ENCODE data around the gene ATG2A. TPM values are rescaled to one million over a fixed set of nuclear protein-coding genes. Genes with fewer than 3 reads are reported as not detected.
A peak's percentile ranks its signal among the peaks of the same experiment; 100 is the strongest.

ATG2A gene
- total RNA-seq, 1 donor from 2014 or later, result 8.8 TPM

DNA sequence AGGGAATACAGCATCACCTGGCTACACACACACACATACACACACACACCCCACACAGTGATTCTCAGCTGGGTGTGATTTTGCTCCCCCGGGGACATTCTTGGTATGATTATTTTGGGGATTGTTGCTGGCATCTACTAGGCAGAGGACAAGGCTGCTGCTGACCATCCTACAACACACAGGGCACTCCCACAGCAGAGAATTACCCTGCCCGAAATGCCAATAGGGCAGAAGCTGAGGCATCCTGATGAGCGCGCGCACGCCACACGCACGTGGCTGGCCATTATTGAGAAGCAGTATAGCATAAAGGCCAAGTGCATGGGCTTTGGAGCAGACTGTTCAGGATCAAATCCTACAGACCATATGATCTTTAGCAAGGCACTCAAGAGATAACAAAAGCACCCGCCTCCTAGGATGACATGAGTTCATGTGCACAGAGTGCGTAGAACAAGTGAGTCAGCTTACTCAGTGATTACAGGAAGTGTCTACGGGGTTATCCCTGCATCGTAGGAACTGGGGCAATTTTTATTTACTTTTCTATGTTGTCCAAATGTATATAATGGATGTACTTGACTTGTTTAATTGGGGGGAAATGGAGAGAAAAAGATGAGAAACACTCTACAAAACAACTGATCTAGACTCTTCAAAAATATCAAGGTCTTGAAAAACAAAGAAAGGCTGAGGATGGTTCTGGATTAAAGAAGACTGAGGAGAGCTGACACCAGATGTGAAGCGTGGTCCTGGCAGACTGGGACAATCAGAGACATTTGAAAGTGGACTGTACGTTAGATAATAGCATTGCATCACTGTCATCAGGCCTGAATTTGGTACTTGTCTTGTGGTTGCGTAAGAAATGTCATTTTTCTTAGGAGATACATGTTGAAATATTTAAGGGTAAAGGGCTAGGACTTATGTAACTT is 31.4 kb downstream of the ATG2A start:
- DNase-seq (ENCODE audit: low read depth, low spot score), result no peak

DNA sequence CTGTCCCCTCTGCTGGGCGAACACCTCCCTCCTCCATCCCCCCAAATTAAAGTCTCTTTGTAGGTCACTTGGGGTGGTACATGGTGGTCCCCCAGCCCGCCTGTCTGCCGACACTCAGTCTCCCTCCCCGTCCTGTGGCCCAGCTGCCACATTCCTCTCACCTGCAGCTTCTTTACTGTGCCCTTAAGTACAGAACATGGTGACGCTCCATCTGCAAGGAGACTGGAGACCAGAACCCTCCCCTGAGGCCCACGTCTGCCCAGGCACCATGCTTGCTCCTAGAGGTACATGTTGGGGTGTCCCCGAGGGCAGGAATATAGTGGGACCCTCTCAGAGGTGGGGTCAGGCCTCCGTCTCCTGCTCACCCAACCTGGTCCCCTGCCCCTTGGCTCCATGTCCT is 33.0 kb downstream of the ATG2A start:
- no peak for DNase-seq (ENCODE audit: low read depth, low spot score)

DNA sequence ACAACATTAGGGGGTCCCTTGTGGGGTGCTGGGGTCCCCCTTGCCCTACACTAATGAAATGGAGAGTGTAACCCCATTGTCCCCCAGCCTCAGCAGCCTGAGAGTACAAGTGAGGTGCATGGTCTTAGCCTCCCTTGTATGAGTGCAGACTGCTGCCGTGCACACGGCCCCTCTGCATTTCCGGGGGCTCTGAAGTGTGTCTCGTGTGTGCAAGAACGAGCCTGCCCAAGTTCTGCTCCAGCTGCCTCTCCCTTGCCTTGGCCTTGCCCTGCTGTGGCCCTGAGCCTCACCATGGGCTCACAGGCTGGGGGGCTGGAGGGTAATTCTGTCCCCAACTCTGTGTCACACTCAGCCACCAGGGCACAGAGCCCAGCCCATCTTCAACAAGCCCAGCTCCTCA is 33.4 kb downstream of the ATG2A start:
- DNase-seq (ENCODE audit: low read depth, low spot score), result no peak

DNA sequence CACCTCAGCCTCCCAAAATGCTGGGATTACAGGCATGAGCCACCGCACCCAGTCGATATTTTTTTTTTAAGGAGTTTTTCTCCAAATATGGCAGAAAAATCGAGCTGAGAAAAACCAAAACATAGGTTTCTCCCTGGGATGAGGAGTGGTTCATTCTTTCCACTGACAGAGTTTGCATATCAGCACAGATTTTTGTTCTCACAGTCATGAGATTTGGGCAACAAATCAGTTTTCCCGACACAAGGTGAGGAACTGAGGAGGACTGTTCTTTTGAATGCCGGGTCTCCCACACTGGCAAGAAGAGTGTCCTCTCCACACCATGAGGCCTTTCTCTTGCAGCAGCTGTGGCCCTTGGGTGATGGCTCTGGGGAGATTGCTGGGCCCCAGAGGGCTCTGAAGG is 34.8 kb downstream of the ATG2A start:
- DNase-seq (ENCODE audit: low read depth, low spot score), result no peak

DNA sequence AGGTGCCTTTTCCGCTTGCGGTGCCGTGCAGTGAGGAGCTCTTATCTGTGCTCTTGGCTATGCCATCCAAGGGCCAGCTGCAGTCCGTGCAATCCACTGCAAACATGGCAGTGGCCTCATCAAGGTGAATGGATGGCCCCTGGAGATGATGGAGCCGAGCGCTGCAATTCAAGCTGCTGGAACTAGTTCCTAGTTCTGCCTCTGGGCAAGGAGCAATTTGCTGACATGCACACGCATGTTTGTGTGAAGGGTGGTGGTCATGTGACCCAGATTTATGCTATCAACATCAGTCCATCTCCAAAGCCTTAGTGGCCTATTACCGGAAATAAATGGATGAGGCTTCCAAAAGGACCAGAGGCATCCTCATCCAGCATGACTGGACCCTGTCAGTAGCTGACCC is 35.5 kb downstream of the ATG2A start:
- no peak for DNase-seq (ENCODE audit: low read depth, low spot score)

DNA sequence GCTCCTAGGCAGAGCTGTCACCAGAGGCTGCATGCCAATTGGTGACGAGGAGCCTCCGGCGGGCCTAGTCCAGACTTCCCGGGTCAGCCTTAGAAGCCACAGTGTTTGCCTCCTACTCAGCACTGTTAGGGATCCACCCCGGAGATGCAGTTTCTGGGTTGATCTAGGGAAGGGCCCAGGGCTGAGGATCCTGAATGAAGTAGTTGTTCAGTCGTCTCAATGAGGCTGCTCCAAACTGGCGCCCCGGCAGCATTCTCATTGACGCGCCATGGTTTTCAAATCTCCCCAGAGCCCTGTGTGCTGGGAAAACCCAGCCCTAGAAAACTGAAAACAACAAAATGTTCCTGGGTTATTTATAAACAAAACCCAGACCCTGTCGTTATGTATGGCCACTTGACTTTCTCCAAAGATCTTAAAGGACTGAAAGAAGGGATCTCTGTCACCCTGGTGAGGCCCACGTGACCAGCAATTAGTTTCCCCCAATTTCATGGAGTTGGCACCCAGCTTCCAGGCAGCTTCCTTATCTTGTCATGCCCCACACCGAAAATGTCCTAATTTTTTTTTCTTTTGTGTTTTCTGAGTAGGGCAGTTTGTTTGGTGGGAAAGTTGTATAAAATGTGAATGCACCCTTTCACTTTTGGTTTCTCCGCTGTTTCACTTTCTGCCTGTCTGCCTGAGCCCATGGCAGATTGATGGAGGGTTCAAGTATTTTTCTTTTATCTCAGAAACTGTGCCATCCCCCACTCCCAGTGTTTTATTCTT is 36.6 kb downstream of the ATG2A start:
- DNase-seq (ENCODE audit: low read depth, low spot score), result no peak

DNA sequence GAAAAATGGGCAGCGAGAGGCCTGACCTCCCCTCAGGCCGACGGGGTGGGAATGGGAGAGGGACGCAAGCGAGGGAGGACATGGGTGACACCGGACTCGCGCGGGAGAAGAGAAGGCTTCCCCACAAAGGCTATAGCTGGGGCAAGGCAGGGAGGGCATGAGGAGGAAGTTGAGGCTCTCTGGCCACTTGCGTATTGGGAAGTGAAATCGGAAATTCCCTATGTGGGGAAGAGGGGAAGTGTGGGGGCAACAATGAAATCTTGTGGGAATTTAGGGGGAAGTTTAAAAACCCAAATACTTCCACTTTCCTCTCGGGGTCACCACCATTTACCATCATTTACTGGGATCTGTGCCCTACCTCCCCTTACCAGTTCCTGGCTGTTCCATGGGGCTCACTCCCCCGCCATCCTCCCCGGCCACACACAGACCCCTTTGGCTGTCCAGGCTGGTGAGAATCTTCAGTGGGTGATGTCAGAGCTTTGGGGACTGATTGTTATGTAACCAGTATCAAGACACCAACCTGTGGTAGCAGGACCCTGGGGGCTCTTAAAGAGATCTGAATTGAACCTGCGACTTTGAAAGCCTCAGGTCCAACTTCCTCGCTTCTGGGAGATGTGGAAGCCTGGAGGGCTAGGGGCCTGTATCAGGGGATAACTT is 37.6 kb downstream of the ATG2A start:
- DNase-seq (ENCODE audit: low read depth, low spot score), result no peak

DNA sequence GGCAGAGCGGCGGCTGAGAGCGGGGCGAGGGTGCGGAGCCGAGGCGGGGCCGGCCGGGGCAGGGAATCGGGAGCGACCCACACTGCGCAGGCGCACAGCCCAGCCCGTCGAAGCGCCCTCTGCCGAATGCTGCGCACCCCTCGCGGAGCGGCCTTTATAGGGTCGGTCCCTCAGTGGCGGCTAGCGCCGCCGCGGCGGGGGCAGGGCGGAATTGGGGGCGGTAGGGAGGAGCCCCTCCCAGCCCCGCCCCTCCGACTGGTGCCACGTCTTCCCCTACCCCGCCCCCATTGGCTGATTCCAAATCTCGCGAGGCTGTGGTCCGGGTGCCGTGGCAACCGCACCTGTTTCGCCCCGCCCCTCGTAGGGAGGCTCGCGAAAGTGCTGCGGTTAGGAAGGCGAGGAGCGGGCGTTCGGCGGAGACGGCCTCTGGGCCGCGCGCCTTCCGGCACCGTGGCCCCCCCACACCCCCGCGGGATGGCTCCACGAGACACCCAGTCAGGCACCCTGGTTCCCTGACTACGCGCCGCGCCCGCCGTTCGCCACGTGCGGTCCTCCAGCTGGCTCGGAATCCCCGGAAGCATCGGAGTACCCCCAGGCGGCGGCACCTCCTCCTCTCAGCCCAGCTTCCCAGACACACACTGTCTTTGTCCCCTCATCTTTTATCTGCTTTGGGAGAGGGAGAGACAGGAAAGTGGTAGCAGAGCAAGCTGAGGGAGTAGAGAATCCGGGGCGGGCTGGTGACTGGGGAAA is 38.3 kb downstream of the ATG2A start, which contains the start of gene EHD1:
Gene EHD1 (minus strand): TSS at position 128 of the 750 bp plus-strand sequence. CDS start 157 bp downstream, outside the sequence.
- peak; percentile 87 for DNase-seq (ENCODE audit: low read depth, low spot score)

DNA sequence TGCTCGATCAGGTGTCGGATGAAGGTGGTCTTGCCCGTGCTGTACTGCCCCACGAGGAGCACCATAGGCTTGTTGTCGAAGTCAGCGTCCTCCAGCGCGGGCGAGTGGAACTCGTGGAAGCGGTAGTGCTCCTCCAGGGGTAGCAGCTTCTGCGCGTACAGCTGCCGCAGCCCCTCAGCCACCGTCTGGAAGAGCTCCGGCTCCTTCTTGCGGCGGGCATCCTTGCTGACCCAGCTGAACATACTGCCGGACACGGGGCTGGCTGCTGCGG is 38.9 kb downstream of the ATG2A start:
- no peak for DNase-seq (ENCODE audit: low read depth, low spot score)

DNA sequence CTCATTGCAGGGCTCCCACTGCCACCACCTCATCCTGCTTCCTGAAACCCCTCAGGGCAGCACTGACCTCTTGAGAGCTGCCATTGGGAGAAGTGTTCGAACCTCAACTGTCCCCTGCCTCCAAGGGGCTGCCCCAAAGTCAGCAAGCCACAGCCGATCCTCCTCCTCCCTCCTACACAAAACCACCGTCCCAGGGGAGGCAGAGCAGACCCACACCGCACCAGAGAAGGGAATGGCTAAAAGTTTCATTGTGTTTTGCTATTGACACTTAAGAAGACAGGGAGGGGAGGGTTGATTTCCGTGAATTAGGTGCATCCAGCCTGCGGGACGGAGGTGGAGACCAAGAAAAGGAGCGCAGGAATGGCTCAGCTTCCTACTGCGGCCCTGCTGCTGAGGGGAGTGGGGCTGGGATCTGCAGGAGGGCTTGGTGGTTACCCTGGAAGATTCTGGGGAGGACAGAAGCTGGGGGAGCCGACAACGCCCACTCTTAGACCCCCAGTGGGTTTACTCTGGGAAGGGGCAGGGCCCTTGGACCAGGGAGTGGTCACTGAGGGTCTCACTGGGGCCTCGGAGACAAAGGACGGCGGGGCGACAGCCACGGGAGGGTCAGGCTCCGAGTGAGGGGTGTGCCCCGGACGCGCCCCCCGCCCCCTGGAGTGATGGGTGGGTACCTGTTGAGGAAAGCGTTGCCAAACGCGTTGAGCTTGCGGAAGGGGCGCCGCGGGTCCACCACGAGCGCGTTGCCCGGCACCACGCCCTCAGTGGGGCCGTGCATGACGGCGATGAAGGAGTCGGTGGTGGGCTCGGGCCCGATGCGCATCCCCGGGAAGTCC is 39.4 kb downstream of the ATG2A start:
- no peak for DNase-seq (ENCODE audit: low read depth, low spot score)

DNA sequence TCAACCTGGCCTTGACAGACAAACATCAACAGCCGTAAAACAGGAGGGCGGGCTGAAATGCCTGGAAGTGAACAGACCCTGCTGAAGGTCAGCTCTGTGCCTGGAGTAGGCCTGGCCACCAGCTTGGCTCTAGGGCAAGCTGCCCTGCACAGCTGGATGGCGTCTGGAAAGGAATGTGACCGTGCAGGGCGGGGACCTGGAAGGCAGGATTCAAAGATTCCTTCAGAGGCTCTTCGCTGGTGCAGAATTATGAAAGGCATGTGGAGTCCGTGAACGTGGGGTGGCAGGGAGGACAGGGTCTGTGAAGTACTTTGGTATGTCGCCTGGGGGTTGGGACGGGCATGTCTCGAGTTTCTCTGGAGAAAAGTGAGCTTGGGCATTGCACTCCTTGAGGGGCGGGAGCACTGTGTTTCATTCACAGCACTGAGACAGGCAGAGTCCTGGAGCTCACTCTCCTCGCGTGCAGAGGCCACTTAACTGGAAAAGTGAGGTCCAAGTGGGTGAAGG is 40.1 kb downstream of the ATG2A start:
- no peak for DNase-seq (ENCODE audit: low read depth, low spot score)

DNA sequence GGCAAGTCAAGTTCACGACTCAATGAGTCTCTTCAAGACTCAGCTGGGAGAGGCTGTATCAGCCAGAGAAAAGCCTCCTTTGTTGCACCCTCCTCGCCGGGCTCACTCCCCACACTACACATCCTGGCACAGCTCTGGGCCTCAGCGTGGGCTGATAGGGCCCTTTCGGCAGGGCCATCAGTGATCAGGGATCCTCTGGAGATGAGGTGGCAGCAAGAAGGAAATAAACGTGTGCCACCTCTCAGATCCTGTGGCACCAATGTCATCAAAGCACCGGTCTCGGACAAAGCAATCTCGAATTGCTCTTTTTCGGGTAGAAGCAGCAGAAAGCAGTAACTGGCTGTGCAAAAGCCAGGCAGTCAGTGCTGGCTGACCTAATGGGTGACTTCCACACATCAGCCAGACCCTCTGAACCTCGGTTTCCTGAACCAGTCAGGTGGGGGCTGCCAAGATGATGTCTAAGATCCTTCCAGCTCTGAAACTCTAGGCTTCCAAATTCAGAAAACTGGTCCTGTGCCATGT is 40.7 kb downstream of the ATG2A start:
- no peak for DNase-seq (ENCODE audit: low read depth, low spot score)

DNA sequence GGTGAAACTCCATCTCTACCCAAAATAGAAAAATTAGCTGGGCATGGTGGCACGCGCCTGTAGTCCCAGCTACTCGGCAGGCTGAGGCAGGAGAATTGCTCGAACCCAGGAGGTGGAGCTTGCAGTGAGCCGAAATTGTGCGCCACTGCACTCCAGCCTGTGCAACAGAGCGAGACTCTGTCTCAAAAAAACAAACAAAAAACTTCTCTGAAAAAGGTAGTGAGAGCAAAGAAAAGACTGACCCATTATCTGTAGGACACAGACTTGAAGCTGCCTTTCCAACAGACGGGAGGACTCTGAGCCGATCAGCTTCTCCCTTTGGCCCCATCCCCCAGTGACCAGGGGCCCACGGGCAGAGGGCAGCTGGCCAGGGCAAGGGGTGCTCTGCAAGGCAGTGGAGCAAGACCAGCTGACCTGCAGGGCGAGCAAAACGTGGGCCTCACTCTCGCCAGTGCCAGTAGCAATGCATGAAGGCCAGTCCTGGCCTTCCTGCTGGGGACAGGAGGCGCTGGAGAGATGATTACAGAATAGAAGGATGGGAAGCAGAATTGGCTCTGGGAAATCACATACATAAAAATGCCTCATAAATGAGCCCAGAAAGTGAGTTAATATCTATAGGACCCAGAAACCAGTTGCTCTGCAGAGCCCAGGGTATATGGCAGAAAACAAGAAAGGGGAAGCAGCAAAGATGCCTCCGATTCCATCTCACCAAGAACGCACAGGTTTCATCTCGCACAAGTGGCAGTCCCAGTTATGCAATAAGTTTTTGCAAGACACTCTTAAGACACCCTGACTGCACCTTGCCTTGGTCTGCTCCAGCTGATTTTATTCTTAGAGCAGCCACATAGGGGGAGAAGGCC is 41.4 kb downstream of the ATG2A start:
- no peak for DNase-seq (ENCODE audit: low read depth, low spot score)

DNA sequence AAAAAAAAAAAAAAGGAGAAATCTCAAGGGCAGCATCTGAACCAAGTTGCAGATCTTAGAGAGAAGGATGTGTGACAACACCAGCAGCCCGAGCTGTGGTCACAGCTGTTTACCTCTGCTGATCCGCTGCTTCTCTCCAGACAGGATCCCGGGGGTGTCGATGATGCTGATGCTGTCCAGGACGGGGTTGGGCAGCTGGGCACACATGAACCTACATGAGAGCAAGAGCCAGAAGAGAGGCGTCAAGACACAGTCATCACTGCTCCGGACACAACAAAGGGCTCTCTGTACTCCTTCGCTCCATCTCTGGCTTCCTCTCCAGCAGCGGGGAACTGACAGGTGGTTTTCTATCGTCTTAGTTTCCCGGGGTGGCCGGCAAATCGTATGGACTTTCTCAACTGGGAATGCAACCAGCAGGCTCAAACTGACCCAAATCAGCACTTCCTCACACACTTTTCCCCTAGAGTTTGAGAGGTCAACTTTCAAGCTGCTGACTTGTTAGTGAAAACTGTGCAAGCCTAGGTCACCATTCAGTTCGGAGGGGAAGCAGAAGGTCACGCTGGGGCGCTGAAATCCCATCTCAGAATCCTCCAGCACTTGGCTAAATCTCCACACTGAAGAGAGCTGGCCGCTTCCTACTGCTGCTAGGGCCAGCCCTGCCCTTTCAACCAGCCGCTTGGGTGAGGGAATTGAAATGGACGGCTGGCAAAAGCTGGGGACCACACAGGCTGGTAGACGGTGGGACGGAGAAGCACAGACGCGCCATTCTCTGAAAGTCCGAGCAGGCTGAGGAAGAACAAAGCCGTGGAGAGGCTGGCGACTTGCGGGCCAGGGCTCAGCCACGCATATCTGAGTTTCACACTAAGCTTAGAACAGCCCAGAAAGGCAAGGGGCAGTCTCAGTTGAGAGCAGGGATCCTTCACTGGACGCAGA is 42.4 kb downstream of the ATG2A start:
- no peak for DNase-seq (ENCODE audit: low read depth, low spot score)

DNA sequence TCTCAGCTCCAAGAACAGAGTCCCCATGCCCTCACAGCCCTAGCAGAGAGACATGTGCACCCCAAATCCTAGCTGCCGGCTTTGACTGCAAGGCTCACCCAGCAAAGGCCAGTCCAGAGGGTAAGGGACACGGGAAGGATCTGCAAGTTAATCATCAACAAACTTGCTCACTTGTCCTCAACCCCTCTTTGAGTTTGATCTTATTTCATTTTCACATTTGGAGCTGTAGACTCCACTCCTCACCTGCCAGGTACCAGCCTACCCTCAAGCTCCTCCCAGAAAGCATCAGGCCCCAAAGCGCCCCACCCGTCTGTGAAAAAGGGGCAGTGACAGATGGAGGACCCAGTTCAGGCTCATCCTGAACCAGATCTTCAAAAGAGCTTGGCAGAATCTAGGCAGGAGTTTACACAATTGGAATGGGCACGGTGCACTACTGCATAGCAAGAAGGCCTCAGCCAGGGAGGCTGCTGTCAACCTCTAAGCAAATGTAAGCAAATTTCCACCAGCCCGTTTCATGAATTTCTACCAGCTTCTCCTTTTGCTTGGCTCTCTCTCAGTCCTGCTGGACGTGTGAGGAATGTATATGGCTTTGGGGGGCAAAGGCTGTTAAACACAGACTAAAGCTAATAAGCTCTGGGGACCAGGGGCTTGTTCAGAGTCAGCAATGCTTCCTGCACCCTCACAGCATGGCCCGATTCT is 44.1 kb downstream of the ATG2A start:
- no peak for DNase-seq (ENCODE audit: low read depth, low spot score)

DNA sequence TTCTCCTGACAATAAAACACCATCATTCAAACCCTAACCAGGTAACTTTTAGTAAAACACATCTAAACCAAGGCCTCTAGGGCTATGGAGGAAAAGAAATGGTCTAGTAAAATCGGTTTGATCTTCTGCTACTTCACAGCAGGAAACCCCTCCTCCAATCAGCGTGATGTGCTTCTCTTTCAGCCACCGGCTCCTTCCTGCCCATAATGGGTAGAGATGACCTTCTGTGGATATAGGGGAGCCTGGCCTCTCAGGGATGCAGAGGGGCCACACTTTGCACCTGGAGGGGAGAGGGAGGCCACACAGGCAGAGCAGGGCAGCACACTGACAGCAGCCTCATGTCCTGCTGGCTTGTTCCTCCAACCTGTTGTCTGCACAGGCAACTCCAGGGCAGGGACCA is 45.5 kb downstream of the ATG2A start:
- no peak for DNase-seq (ENCODE audit: low read depth, low spot score)

DNA sequence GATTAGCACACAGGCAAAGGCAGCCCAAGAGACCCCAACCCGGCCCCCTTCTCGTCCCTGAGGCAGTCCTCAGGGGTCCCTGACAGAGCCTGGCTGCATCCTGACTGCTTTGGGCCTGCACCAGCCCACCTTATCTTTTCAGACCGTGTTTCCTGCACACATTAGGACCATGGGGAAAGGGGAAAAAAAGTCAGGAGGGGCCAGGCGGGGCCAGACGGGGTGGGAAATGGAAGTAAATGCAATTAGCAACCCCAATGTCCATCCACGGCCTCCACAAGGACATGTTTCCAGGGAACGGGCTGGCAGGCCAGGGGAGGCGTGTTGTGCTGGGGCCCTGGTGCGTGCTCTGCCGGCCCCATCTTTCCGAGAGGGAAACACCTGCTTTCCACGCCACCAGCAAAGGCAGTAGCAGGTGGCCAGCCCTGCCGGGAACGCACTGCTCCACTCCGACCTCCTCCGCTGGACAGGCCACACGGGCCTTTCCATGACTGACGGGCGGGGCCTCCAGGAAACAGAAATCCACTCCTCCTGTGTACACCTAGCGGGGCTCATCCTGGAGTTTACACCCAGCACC is 46.0 kb downstream of the ATG2A start:
- no peak for DNase-seq (ENCODE audit: low read depth, low spot score)
